ENCODE data around the gene DERL2. TPM values are rescaled to one million over a fixed set of nuclear protein-coding genes. Genes with fewer than 3 reads are reported as not detected.

The DERL2 gene
- polyA plus RNA-seq, 1 donor from 2014 or later = 64.4 TPM

DNA sequence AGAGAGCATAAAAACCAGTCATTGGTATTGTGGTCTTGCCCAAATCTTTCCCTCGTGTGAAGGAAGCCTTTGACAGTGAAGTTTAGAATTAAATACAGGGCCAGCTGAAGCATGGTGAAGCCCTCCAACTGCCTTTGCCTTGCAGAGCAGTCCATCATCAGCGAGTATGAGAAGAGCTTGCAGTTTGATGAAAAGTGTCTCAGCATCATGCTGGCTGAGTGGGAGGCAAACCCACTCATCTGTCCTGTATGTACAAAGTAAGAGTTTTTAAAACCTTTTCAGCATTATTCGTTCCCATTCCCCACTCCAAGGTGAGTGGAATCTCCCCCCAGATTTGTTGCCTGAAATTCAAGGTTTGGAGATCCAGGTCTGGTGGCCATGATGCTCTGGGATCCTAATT is 60.2 kb downstream of the DERL2 start:
- Histone ChIP-seq H2AFZ (ENCODE audit: low read depth, low read length) (no peak overlapping the region), H3K9me2 (ENCODE audit: insufficient read depth, low read length) (no peaks in the 10 kb centered on the region), H3K27ac (ENCODE audit: low read length) (no peak overlapping the region), H3K79me2 (replicated peaks; ENCODE audit: insufficient read depth, low read length) (peaks cover 36% of the 10 kb centered on the region), H3F3A (ENCODE audit: insufficient read depth, low read length, poor library complexity, severe bottlenecking) (no peaks in the 10 kb centered on the region), H3K4me2 (ENCODE audit: low read length) (no peak overlapping the region), H3K9me3 (ENCODE audit: low read length) (no peaks in the 10 kb centered on the region), H3K4me3 (ENCODE audit: low read length) (no peak overlapping the region), H3K27me3 (ENCODE audit: insufficient read depth, low read depth, low read length) (no peaks in the 10 kb centered on the region), H3K9ac (ENCODE audit: low read length) (no peak overlapping the region), H3K36me3 (ENCODE audit: insufficient read depth, low read length) (peaks cover 5% of the 10 kb centered on the region), H4K20me1 (ENCODE audit: insufficient read depth) (no peaks in the 10 kb centered on the region)
- TF ChIP-seq RAD21 (conservative IDR thresholded peaks at IDR 0.05) (no peak), EZH2 (IDR thresholded peaks at IDR 0.05; ENCODE audit: borderline replicate concordance, insufficient read depth, low read length, poor library complexity, severe bottlenecking) (no peak), EP300 (conservative IDR thresholded peaks at IDR 0.05; ENCODE audit: poor library complexity, severe bottlenecking) (no peak), POLR2AphosphoS5 (IDR thresholded peaks at IDR 0.05) (no peak), MXI1 (conservative IDR thresholded peaks at IDR 0.05; ENCODE audit: poor library complexity, severe bottlenecking) (no peak), SMC3 (conservative IDR thresholded peaks at IDR 0.05; ENCODE audit: poor library complexity) (no peak), TAF1 (IDR thresholded peaks at IDR 0.05; ENCODE audit: low read depth) (no peak)
- TF ChIP-seq, protein P1, sequence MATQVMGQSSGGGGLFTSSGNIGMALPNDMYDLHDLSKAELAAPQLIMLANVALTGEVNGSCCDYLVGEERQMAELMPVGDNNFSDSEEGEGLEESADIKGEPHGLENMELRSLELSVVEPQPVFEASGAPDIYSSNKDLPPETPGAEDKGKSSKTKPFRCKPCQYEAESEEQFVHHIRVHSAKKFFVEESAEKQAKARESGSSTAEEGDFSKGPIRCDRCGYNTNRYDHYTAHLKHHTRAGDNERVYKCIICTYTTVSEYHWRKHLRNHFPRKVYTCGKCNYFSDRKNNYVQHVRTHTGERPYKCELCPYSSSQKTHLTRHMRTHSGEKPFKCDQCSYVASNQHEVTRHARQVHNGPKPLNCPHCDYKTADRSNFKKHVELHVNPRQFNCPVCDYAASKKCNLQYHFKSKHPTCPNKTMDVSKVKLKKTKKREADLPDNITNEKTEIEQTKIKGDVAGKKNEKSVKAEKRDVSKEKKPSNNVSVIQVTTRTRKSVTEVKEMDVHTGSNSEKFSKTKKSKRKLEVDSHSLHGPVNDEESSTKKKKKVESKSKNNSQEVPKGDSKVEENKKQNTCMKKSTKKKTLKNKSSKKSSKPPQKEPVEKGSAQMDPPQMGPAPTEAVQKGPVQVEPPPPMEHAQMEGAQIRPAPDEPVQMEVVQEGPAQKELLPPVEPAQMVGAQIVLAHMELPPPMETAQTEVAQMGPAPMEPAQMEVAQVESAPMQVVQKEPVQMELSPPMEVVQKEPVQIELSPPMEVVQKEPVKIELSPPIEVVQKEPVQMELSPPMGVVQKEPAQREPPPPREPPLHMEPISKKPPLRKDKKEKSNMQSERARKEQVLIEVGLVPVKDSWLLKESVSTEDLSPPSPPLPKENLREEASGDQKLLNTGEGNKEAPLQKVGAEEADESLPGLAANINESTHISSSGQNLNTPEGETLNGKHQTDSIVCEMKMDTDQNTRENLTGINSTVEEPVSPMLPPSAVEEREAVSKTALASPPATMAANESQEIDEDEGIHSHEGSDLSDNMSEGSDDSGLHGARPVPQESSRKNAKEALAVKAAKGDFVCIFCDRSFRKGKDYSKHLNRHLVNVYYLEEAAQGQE (IDR thresholded peaks at IDR 0.05; ENCODE audit: borderline replicate concordance) = no peak
- TF ChIP-seq, protein P2, sequence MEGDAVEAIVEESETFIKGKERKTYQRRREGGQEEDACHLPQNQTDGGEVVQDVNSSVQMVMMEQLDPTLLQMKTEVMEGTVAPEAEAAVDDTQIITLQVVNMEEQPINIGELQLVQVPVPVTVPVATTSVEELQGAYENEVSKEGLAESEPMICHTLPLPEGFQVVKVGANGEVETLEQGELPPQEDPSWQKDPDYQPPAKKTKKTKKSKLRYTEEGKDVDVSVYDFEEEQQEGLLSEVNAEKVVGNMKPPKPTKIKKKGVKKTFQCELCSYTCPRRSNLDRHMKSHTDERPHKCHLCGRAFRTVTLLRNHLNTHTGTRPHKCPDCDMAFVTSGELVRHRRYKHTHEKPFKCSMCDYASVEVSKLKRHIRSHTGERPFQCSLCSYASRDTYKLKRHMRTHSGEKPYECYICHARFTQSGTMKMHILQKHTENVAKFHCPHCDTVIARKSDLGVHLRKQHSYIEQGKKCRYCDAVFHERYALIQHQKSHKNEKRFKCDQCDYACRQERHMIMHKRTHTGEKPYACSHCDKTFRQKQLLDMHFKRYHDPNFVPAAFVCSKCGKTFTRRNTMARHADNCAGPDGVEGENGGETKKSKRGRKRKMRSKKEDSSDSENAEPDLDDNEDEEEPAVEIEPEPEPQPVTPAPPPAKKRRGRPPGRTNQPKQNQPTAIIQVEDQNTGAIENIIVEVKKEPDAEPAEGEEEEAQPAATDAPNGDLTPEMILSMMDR (IDR thresholded peaks at IDR 0.05; ENCODE audit: poor library complexity, severe bottlenecking) = no peak

DNA sequence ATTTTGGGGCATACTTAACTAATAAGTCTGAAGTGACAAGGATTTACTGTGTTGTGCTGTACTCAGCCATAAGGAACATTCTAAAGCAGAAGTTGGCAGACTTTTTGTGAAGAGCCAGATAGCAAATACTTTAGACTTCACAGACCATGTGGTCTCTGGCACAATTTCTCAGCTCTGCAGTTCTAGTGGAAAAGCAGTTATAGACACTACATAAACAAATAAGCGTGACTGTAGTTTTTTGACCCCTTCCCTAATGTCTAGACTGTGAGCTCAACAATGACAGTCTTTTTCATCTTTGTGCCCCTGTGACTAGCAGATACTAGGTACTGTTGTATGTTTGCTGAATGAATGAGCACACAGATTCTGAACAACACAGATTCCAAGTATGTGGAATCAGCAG is 61.1 kb downstream of the DERL2 start:
- H3K9ac ChIP-seq (ENCODE audit: low read length) = no peak overlapping the region
- H3F3A ChIP-seq (ENCODE audit: insufficient read depth, low read length, poor library complexity, severe bottlenecking) = no peaks in the 10 kb centered on the region
- no peak overlapping the region for H3K4me3 ChIP-seq (ENCODE audit: low read length)
- H3K27me3 ChIP-seq (ENCODE audit: insufficient read depth, low read depth, low read length) = no peaks in the 10 kb centered on the region
- H3K79me2 ChIP-seq (replicated peaks; ENCODE audit: insufficient read depth, low read length) = peaks cover 41% of the 10 kb centered on the region
- TF ChIP-seq RAD21 (conservative IDR thresholded peaks at IDR 0.05) = no peak
- no peak for TF ChIP-seq POLR2AphosphoS5 (IDR thresholded peaks at IDR 0.05)
- no peak for TF ChIP-seq SMC3 (conservative IDR thresholded peaks at IDR 0.05; ENCODE audit: poor library complexity)
- no peak for TF ChIP-seq EP300 (conservative IDR thresholded peaks at IDR 0.05; ENCODE audit: poor library complexity, severe bottlenecking)
- no peak for TF ChIP-seq MXI1 (conservative IDR thresholded peaks at IDR 0.05; ENCODE audit: poor library complexity, severe bottlenecking)
- no peak for TF ChIP-seq EZH2 (IDR thresholded peaks at IDR 0.05; ENCODE audit: borderline replicate concordance, insufficient read depth, low read length, poor library complexity, severe bottlenecking)
- TF ChIP-seq, protein P1 (IDR thresholded peaks at IDR 0.05; ENCODE audit: borderline replicate concordance) = no peak
- TF ChIP-seq, protein P2 (IDR thresholded peaks at IDR 0.05; ENCODE audit: poor library complexity, severe bottlenecking) = no peak
- no peak for TF ChIP-seq TAF1 (IDR thresholded peaks at IDR 0.05; ENCODE audit: low read depth)
- H2AFZ ChIP-seq (ENCODE audit: low read depth, low read length) = no peak overlapping the region
- no peak overlapping the region for H3K4me2 ChIP-seq (ENCODE audit: low read length)
- H4K20me1 ChIP-seq (ENCODE audit: insufficient read depth) = no peaks in the 10 kb centered on the region
- H3K36me3 ChIP-seq (ENCODE audit: insufficient read depth, low read length) = peaks cover 5% of the 10 kb centered on the region
- H3K9me2 ChIP-seq (ENCODE audit: insufficient read depth, low read length) = no peaks in the 10 kb centered on the region
- no peaks in the 10 kb centered on the region for H3K9me3 ChIP-seq (ENCODE audit: low read length)
- H3K27ac ChIP-seq (ENCODE audit: low read length) = no peak overlapping the region
